8988T (cell line): ENCODE measurements around the gene ZCCHC7.
"Not testable (repeated sequence)": the region's sequence is repeated elsewhere in the genome, so short reads cannot be mapped to it uniquely, and the experiment has no call there.

Experiments
- DNase-seq: peaks from one replicate; pipeline ENCODE4 v3.0.0; 2011

ZCCHC7 gene

GRCh38 chr9:37300620-37301019 lies 180.2 kb downstream of the ZCCHC7 start:
- DNase-seq: no peak

- DNase-seq: no peak
These were observed 180.9 kb downstream of the ZCCHC7 start for GRCh38 chr9:37301042-37301853.

- DNase-seq: no peak
These were observed 181.4 kb downstream of the ZCCHC7 start for GRCh38 chr9:37301854-37302172.

- DNase-seq: no peak
These were observed 181.9 kb downstream of the ZCCHC7 start for GRCh38 chr9:37302277-37302676.

GRCh38 chr9:37303272-37303671 lies 182.9 kb downstream of the ZCCHC7 start:
- not testable (repeated sequence) for DNase-seq

GRCh38 chr9:37309136-37309535 lies 188.8 kb downstream of the ZCCHC7 start:
- no peak for DNase-seq

- DNase-seq: no peak
These were observed 191.7 kb downstream of the ZCCHC7 start for GRCh38 chr9:37311938-37312708.

- DNase-seq: no peak
These were observed 203.9 kb downstream of the ZCCHC7 start for GRCh38 chr9:37324261-37324683.

GRCh38 chr9:37324691-37325490 lies 204.5 kb downstream of the ZCCHC7 start:
- DNase-seq: no peak

- no peak for DNase-seq
These were observed 205.4 kb downstream of the ZCCHC7 start for GRCh38 chr9:37325778-37326177.

- DNase-seq: no peak
These were observed 207.2 kb downstream of the ZCCHC7 start for GRCh38 chr9:37327553-37327952.

GRCh38 chr9:37328556-37329227 lies 208.3 kb downstream of the ZCCHC7 start:
- no peak for DNase-seq

GRCh38 chr9:37329576-37329975 lies 209.2 kb downstream of the ZCCHC7 start:
- no peak for DNase-seq

GRCh38 chr9:37331871-37332270 lies 211.5 kb downstream of the ZCCHC7 start:
- DNase-seq: no peak

GRCh38 chr9:37332578-37332977 lies 212.2 kb downstream of the ZCCHC7 start:
- no peak for DNase-seq

GRCh38 chr9:37333288-37333687 lies 212.9 kb downstream of the ZCCHC7 start:
- DNase-seq: no peak

GRCh38 chr9:37335238-37335637 lies 214.9 kb downstream of the ZCCHC7 start:
- DNase-seq: no peak

- DNase-seq: no peak
These were observed 215.8 kb downstream of the ZCCHC7 start for GRCh38 chr9:37336150-37336549.

GRCh38 chr9:37337301-37337890 lies 217.0 kb downstream of the ZCCHC7 start:
- no peak for DNase-seq

GRCh38 chr9:37338218-37338617 lies 217.8 kb downstream of the ZCCHC7 start:
- DNase-seq: no peak

- no peak for DNase-seq
These were observed 219.5 kb downstream of the ZCCHC7 start for GRCh38 chr9:37339923-37340322.

- DNase-seq: no peak
These were observed 220.6 kb downstream of the ZCCHC7 start for GRCh38 chr9:37340961-37341360.

GRCh38 chr9:37341704-37342103 lies 221.3 kb downstream of the ZCCHC7 start:
- no peak for DNase-seq
